ENCODE data around the gene PCNP.
A peak's percentile ranks its signal among the peaks of the same experiment; 100 is the strongest.
"Not testable (repeated sequence)": the region's sequence is repeated elsewhere in the genome, so short reads cannot be mapped to it uniquely, and the experiment has no call there.

Gene PCNP

DNA sequence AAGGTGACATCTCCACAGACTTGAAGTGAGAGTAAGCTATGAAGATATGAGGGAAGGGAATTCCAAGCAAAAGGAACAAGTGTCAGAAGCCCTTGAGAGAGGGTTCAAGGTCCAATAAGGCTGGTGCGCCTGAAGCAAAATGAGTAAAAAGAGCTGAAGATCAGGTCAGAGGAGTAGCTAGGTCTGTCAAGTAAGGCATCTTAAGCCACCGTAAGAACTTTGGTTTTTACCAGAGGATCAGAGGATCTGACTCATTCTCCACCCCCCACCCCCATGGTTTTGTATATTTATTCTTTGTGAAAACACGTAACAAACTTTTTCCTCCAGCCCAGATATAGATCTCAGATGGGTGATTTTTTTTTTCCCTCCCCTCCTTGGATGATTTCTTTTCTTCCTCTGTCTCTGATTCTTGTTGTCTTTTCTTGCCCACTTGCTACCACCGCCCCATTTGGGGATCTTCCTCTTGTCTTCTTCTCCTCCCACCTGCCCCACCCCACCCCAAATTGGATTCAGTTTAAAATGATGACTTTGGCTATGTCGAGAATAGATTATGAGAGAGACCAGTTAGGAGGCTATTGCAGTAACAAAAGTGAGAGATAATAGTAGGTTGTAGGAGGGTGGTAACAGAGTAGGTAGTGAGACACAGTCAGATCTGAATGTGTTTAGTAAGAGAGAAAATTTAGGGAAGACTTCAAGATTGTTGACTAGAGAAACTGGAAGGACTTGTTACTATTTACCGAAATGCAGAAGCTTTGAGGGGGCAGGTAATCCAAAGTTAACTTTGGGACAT is 6.3 kb upstream of the PCNP start:
- no peak for DNase-seq (ENCODE audit: low spot score)

DNA sequence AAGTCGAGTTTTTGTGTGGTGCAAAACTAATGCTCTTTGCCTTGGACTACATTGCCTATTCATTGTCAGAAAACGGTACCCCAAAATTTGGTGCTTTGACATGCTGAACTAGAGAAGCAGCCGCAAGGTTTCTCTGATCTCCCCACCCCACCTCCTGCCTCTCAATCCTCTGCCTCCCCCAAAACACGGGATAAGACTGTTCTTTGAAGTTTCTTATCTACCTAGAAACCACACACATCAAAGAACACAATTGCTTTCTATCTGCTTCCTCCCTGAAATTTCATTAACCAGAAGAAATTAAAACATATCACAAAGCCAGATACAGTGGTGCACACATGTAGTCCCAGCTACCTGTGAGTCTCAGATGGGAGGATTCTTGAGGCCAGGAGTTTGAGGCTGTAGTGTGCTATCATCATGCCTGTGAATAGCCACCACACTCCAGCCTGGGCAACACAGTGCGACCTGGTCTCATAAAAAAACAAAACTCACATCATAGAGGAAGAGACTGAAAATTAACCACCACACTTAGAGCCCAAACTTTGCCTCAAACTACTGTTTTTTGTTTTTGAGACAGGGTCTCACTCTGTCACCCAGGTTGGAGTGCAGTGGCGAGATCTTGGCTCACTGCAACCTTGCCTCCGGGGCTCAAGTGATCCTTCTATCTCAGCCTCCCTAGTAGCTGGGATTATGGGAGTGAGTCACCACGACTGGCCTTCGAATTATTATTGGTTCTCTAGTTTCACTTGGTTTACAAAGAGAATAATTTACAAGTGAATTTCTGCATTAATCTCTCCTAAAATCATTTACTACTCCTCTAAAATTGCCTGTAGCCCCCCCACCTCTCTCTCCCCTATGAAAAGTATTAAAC is 2.7 kb upstream of the PCNP start:
- no peak for DNase-seq (ENCODE audit: low spot score)

DNA sequence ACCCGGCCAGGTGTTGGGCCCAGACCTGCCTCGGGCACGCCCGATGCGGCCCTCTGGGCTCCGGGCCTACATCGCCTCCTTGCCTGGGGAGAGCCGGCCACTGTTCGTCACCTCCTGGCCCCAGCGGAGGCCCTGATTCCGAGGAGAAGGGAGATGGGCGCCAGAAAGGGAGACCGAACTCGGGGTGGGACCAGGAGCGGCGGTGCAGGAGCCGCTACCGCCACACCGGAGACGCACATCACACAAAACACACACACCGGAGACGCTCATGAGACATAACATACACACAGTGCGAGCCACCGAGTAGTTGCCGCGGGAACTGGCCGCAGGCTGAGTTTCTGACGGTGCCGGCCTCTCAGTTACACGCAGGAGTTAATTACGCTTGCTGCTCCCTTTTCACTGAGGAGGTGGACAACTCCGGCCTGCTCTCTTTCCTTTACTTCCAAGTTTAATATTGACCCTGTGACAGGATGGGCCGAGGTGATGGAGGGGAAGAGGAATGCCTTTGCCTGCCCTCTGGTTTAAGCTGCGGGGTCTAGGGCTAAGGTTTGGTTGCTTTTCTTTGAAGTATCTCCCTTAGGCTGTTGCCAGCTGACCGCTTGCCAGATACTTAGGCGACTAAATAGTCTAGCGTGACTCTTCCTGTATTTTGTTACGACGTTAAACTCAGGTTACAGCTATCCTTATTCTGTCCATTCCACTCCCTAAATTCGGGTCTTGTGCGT is 570 bp downstream of the PCNP start:
- DNase-seq (ENCODE audit: low spot score), result peak; percentile 78

DNA sequence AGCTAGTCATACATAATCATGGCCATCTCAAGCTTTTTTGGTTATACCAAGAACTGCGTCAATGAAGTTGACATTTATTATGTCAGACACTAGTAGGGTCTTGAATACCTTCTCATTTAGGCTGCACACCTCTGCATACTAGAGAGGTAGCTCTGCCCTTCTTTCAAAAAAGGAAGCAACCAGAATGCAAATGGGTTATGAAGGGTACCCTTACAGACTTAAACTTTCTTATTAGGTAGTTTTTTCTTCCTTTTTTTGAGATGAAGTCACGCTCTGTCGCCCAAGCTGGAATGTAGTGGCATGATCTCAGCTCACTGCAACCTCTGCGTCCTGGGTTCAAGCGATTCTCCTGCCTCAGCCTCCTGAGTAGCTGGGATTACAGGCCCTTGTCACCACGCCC is 3.3 kb downstream of the PCNP start:
- no peak for DNase-seq (ENCODE audit: low spot score)

DNA sequence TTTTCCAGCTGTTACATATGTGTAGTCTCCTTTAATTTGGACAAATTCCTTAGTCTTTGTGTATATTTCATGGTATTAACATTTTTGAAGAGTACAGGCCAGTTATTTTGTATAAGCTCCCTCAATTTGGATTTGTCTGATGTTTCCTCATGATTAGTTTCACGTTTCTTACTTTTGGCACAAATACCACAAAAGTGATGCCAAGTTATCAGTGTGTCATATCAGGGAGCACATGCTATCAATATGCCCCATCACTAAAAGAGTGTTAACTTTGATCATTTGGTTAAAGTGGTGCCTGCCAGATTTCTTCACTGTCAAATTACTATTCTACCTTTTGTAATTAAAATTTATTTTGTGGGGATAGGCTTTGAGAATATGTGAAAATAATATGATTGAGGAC is 14.6 kb downstream of the PCNP start:
- DNase-seq (ENCODE audit: low spot score), result no peak

DNA sequence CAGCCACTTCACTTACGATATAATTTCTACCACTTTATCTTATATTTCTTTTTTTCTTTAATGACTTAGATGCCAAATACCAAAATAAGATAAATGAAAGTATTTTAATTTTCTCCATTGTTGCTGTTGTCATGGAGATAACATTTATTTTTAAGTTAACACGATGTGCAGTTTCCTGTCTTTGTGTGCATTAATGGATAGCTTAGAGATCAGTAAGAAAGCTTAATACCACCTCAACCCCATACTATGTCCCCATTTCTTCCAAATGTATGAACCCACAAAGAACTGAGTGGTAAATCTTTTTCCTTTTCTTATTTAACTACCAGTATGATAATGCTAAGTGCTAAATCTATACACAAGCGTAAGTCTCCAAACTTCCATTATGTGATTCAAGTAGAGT is 17.1 kb downstream of the PCNP start:
- no peak for DNase-seq (ENCODE audit: low spot score)

DNA sequence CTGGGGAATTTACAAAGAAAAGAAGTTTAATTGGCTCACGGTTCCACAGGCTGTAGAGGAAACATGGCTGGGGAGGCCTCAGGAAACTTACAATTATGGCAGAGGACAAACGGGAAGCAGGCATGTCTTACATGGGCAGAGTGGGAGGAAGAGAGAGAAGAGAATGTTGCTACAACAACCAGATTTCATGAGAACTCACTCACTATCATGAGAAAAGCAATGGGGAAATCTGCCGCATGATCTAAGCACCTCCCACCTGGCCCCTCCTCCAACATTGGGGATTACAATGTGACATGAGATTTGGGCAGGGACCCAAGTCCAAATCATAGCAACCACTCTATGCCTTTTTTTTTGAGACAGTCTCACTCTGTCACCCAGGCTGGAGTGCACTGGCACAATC is 28.8 kb downstream of the PCNP start:
- no peak for DNase-seq (ENCODE audit: low spot score)

DNA sequence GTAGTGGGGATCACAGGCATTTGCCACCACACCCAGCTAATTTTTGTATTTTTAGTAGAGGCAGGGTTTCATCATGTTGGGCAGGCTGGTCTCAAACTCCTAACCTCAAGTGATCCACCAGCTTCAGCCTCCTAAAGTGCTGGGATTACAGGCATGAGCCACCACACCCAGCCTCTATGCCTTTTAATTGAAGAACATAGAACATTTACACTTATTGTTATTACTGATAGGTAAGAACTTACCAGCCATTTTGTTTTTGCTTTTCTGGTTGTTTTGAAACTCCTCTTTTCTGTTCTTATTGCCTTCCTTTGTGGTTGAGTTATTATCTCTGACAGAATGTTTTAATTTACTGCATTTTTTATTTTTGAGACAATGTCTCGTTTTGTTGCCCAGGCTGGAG is 29.2 kb downstream of the PCNP start:
- DNase-seq (ENCODE audit: low spot score), result no peak

DNA sequence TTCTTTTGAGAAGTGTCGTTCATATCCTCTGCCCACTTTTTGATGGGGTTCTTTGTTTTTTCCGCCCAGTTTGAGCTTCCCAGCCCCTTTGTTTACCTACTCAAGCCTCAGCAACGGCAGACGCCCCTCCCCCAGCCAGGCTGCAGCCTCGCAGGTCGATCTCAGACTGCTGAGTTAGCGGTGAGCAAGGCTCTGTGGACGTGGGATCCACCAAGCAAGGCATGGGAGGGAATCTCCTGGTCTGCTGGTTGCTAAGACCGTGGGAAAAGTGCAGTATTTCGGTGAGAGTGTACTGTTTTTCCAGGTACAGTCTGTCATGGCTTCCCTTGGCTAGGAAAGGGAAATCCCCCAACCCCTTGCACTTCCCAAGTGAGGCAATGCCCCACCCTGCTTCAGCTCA is 31.4 kb downstream of the PCNP start:
- not testable (repeated sequence) for DNase-seq (ENCODE audit: low spot score)

DNA sequence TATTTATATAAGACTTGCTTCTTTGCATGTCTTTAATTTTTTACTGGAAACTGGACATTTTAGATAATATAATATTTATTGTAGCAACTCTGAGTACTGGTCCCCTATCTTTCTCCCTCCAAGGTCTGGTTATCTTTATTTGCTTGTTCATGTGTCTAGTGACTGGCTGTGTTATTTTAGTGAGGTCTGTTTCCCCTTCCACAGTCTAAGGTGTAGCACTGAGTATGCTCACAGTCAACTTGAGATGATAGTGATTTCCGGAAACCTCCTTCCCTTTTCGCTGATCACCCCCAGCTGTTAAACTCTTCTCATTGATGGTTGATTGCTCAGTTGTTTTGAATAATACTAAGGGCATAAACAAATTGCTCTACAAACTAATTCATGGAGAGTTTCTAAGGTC is 37.0 kb downstream of the PCNP start:
- DNase-seq (ENCODE audit: low spot score), result no peak

DNA sequence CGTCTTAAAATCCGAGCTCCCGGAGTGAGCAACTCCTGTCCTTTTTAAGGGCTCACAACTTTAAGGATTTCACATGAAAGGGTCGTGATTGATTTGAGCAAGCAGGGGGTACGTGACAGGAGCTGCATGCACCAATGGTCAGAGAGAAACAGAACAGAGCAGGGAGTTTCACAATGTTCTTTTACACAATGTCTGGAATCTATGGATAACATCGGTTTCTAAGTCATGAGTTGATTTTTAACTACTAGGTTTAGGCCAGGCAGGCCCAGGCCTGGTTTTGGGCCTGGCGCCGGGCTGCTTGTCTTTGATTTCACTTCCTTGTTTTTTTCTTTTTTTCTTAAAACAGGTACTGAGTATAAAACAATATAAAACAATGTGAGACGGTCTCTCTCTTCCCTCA is 39.0 kb downstream of the PCNP start:
- not testable (repeated sequence) for DNase-seq (ENCODE audit: low spot score)

DNA sequence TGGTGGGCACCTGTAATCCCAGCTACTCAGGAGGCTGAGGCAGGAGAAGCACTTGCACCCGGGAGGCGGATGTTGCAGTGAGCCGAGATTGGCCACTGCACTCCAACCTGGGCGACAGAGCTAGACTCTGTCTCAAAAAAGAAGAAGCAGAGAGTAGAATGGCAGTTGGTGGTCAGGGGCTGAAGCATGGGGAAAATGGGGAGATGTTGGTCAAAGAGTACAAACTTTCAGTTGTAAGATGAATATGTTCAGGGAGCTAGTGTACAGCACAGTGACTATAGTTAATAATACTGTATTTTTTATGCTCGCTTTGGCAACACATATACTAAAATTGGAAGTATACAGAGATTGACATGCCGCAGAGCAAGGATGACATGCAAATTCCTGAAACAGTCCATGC is 41.5 kb downstream of the PCNP start:
- DNase-seq (ENCODE audit: low spot score), result no peak

DNA sequence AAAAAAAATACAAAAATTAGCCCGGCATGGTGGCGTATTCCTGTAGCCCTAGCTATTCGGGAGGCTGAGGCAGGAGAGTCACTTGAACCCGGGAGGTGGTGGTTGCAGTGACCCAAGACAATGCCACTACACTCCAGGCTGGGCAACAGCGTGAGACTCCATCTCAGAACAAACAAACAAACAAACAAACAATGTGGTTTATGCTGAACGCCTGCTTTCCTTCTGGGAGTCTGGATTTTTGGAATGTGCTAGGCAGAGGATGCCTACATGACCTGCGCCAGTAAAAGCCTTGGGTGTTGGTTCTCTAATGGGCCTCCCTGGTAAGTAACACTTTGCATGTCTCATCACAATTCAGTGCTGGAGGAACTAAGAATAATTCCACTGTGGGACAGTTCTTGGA is 43.5 kb downstream of the PCNP start:
- DNase-seq (ENCODE audit: low spot score), result no peak

DNA sequence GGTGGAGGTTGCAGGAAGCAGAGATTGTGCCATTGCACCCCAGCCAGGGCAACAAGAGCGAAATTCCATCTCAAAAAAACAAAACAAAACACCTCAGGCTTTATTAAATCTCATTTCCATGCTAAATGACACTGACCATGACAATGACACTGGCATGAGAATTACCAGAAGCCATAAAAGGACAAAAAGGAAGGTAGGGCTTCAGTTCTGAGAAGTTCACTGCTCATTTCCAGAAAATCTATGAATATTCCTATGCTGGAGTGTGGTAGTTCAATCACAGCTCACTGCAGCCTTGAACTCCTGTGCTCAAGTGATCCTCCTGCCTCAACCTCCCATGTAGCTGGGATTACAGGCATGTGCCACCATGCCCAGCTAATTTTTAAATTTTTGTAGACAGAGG is 44.7 kb downstream of the PCNP start:
- DNase-seq (ENCODE audit: low spot score), result no peak

DNA sequence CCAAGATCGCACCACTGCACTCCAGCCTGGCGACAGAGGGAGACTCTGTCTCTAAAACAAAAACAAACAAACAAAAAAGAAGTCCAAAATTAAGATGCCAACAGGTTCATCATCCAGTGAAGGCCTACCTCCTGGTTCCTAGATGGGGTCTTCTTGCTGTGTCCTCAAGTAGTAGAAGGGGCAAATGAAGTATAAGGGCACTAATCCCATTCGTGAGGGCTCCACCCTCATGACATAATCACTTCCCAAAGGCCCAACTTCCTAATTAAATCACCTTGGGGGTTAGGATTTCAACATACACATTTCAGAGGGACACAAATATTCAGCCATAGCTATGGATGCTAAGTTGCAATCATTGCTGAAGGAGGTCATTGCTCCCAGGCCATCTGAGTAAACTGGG is 45.8 kb downstream of the PCNP start:
- no peak for DNase-seq (ENCODE audit: low spot score)

DNA sequence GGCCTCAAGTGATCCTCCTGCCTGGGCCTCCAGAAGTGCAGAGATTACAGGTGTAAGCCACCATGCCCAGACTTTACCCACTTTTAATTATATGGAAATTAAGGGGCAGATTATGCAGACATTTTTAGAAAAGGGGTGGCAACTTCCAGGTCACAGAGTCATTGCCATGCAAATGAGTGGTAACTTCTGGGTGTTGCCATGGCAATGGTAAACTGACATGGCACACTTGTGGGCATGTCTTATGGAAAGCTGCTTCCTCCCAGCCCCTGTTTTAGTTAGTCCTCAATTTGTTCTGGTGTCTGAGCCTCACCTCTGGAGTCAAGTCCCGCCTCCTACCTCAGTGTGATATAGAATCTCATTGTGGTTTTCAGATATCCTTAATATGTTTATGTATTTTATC is 49.7 kb downstream of the PCNP start:
- DNase-seq (ENCODE audit: low spot score), result no peak

DNA sequence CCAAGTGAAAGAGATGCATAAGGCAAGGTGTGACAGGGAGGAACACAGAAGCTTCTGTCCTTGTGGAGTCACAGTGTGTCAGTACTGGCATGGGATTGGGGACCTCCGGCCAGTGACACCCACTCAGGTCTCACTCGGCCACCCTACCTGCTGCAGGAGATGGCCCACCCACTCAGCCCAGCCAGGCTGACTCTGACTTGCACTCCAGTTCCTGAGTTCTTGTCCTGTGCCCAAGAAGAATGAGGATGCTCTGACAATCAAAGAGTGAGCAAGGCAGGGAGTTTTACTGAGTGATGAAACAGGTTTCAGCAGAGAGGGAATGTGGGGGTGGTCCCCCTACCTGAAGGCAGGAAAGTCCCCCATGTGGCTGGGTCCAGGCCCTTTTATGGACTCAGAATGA is 50.9 kb downstream of the PCNP start:
- DNase-seq (ENCODE audit: low spot score), result no peak

DNA sequence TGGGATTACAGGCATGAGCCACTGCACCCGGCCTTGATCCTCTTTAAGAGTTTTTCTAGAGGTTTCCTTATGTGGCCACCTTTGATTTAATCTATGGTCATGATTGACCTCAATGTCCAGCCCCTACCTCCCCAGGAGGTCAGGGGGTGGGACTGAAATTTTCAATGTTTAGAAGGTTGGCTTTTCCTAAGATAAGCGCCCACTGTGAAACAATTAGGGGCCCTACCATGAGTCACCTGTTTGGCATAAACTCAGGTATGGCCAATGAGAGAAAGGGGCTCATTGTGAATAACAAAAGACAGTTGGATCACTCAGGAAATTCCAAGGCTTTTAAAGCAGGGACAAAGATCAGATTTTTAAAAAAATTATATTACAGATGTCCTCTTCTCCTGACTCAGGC is 51.9 kb downstream of the PCNP start:
- DNase-seq (ENCODE audit: low spot score), result no peak

DNA sequence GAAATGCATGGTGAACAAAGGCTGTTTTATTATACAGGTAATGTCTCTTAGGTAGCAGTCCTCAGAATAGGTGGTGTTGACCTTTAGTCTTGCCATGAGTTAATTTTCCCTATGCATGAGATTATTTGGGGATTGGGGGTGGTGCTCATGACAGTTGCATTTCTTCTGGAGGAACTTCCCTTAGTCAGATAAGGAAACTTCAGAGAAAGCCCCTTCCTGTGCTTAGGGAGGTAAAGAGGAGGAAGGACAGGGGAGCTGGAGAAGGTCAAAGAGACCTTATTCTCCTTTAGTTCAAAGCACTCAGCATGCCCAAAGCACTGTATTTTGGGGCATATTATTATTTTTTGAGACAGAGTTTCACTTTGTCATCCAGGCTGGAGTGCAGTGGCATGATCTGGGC is 55.2 kb downstream of the PCNP start:
- no peak for DNase-seq (ENCODE audit: low spot score)

DNA sequence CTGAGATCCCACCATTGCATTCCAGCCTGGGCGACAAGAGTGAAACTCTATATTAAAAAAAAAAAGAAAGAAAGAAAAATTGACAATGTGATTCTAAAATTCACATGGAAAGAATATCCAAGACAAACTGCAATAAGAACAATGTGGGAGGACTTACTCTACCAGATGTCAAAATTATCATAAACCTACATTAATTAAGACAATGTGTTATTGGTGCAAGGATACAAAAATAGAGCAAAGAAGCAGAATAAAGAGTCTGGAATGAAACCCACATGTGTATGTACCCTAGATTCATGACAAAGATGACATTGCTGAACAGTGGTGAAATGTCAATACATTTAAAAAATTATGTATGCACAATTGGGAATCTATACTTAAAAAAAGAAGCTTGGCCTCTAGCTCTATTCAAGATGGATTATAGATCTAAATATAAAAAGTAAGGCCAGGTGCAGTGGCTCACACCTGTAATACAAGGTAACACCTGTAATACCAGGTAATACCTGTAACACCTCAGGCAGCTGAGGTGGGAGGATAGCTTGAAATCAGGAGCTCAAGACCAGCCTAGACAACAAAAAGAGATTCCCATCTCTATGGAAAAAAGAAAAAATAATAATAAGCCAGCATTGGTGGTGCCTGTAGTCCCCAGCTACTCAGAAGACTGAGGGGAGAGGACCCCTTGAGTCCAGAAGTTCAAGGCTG is 57.3 kb downstream of the PCNP start:
- DNase-seq (ENCODE audit: low spot score), result no peak

DNA sequence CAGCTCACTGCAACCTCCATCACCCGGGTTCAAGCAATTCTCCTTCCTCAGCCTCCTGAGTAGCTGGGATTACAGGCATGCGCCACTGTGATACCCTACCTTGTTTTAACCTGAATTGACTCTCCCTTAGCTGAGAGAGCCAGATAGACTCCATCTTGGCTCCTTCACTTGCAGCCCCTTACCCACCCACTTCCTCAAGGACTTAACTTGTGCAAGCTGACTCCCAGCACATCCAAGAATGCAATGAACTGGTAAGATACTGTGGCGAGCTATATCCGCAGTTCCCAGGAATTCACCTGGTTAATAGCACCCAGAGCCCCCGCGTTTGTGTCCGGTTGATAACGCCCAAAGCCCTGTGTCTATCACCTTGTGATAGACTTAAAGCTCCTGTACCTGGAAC is 58.0 kb downstream of the PCNP start:
- DNase-seq (ENCODE audit: low spot score), result not testable (repeated sequence)

DNA sequence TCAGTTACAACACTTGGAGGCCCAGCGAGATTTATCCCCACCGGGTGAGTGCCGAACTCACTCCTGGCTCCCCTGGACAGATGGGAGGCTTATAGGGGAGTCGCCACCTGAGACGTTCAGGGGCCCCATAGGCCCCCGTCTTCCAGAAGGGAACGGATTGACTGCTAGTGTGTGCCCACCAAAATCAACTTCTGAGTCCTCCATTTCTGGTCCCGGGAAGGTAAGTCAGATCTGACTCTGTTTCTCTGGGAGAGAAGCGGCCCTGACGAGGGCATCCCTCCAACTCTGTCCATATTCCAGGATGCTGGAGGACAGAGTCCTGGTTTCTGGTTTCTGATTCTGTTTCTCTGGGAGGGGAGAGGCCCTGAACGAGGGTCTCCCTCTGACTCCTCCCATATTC is 58.6 kb downstream of the PCNP start:
- no peak for DNase-seq (ENCODE audit: low spot score)
